Central memory CD4-positive, alpha-beta T cell (primary cell): ENCODE results near the gene SYNM.

ENCODE experiments used
- DNase-seq: peaks from one replicate; pipeline ENCODE4 v3.0.0; 2022

SYNM gene

DNA sequence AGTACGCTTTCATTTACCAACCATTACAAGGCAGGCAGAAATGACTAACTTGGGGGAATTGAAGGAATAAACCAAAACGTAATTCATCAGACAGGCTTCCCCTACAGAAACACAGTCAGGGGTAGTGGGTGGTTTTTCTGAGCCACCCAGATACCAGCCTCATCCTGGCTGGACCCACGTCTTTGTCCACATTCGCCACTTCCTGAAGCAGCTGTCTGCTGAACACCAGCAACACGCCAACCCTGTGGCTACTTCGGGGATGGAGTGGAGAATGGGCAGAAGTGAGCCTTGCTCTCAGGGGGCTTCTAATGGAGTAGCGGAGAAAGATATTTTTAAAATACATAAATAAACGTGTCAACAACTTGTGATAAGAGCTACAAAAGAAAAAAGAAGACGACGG, 40.1 kb downstream of the SYNM start:
- DNase-seq, result no peak

DNA sequence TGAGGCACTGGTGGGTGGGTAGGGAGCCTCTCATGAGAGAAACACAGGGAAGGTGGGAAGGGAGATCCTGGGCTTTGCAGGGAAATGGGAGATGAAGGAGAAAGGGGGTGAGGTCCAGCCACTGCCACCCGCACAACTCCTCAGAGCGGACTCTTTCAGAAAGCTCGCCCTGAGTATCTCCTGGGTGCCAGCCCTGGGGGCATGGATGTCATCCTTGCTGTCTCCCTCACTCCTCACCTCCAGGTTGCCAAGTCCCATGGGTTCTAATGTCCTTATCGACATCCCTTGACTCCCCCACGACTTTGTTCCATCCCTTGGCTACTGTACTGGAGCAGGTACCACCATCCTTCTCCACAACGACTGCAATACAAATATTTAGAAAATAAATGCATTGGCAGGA, 40.9 kb downstream of the SYNM start:
- no peak for DNase-seq

DNA sequence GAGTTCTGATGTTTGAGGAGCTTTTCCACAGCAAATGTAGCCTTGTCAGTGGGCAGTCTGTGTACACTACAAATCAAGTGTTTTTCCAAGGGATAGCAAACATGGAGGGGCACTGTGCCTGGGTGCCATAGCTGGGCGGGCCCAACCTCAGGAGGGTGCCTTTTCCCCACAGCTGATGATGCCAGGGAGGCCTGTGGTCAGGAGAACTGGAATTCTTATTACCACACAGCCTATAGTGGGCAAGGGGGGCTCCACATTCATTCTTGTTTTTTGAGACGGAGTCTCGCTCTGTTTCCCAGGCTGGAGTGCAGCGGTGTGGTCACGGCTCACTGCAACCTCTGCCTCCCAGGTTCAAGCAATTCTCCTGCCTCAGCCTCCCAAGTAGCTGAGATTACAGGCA, 41.8 kb downstream of the SYNM start:
- DNase-seq, result no peak

DNA sequence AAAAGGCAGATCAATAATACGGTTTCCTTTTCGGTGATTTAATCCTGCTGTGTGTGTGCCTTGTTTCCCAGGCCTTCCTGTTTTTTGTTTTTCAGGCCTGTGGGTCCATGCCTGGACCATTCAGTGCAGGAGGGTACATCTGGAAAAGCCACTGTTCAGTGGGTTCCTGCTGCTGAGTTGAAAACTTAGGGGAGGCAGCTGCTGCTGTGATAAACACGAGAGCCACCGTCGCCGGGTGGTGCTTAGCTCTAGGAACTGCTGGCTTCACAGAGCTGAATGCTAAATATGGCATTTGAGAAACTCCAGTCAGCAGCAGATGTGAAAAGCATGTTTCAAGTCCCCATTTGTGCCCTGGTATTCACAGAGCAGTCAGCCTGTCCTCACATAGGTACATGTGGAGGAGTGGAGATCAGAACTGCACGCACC, 44.0 kb downstream of the SYNM start:
- no peak for DNase-seq

DNA sequence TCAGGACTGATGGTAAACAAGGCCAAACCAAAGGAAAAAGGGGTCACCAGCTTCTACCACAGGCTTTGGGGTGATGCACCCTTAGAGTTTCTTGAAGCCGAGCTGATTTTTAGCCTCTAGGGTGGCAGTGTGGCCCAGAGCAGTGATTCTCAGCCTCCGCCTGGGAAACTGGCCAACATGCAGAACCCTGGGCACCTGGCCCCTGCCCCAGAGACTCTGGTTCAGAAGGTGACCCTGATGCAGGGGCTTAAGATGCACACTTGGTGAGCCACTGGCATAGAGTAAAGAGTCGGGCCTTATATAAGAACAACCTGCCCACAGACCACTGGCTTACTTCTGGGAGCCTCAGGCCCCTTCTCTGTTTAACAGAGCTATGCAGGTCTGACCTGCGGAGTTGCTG, 44.5 kb downstream of the SYNM start:
- DNase-seq, result no peak

DNA sequence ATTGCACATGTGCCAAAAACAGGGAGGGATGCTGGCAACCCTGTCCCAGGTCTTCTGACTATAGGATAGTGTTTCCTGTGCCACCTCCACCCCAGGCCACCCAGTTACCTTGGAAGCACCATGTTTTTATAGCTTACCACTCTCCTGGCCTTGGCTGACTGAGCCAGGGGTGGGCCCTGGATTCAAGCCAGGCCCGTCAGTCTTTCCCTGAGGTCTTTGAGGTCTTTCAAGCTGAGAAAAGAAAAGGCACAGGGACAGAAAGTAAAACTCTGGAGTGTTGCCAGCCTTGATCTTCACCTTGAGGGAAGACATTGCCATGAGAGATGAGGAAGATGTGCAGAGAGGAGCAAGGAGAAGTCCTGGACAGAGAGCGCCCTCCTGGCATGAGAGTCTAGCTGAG, 46.3 kb downstream of the SYNM start:
- no peak for DNase-seq

DNA sequence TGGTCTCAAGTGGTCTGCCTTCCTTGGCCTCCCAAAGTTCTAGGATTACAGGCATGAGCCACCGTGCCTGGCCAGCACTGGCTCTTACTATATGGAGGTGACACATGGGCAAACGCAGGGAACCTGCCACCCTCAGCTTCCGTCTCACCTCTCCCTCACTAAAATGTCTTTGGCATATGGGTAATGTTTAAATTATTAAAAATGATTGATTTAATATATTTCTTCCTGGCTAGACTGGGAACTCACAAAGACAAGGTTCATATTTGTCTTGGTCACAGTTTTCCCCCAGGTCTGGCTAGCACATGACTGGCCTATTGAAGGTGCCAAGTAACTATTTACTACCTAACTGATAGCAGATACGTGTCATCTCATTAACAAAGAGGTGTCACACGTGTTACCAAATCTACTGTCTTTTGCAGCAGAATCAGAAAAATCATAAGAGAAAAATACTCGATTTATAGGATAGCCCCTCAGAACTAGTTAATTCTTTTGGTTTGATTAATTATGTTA, 48.2 kb downstream of the SYNM start:
- no peak for DNase-seq

DNA sequence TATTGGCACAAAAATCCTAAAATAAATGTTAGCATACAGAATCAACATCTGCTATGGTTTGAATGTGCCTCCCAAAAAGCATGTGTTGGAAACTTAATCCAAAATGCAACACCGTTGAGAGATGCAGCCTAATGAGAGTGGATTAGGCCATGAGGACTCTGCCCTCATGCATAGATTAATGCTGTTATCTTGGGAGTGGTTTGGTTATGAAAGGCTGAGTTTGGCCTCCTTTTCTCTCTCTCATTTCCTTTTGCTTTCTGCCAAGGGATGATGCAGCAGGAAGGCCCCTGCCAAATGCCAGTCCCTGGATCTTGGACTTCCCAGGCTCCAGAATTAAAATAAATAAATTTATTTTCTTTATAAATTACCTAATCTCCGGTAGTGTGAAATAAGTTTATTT, 49.4 kb downstream of the SYNM start:
- DNase-seq, result no peak

DNA sequence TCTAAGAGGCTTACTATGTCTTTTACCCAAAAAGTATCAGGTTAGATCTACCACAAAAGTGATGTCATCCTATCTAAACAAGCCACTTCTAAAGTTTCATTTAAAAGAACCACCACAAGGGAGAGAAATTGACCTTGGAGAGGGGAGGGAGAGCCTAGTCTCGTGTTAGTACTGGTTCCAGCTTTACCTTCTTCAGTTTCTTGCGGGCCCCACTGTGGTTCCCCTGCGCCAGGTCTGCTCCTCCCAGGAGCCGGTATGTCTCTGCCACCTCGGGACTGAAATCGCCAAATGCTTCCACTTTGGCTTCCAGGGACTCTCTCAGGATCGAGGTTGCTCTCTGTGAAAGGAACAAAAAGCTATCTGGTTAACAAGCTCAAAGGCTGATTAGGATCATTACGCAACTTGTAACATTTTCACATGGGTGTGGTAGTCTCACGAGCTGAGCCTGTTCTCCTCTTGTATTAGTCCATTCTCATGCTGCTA, 51.1 kb downstream of the SYNM start:
- no peak for DNase-seq

DNA sequence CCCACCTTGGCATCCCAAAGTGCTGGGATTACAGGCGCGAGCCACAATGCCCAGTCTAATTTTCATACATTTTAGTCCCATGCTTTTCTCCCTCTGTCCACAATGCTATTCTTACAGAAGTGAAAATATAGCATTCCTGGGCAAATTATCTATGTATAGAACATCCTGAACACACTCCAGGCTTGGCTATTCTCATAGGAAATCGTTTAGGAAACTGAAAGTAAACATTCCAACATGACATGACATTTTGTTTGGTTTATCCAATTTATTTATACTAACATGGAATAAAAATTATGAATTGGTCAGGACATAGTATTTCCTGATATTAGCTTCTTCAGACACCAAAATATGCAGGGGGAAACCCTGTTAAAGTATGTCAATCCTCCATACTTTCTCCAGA, 52.6 kb downstream of the SYNM start:
- DNase-seq, result no peak

DNA sequence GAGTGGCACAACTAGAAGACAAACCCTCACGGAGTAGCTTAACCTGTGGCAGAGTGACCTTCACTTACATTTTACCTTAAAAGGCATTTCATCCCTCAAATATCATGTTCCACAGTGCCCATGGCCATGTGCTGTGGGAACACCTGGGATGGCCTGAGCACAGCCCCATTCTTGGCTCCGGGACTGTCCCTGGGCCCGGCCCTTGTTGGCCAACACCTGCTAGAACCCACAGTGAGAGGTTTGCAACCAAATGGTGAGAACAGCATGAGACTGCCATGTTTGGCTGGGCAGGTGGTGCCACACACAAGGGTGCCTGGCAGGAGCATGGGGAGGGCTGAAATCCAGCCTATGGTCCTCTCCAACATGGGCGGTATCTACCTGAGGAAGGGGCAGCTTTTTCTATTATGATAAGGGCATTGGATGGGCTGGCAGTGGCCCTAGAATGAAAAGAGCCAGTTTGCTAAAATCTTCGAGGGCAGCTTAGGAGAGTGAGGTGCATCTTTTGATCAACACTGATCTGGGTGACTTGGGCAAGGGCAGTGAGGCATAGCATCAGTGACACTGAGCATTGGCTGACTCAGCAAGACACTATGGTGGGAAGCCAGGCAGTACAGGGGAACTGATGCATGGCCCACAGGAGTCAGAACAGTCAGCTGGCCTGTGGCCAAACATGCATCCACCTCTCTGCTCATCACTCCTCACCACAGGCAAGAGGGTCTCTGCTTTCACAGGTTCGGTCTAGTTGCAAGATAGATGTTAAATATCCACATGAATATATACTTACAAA, 53.9 kb downstream of the SYNM start:
- DNase-seq, result no peak

DNA sequence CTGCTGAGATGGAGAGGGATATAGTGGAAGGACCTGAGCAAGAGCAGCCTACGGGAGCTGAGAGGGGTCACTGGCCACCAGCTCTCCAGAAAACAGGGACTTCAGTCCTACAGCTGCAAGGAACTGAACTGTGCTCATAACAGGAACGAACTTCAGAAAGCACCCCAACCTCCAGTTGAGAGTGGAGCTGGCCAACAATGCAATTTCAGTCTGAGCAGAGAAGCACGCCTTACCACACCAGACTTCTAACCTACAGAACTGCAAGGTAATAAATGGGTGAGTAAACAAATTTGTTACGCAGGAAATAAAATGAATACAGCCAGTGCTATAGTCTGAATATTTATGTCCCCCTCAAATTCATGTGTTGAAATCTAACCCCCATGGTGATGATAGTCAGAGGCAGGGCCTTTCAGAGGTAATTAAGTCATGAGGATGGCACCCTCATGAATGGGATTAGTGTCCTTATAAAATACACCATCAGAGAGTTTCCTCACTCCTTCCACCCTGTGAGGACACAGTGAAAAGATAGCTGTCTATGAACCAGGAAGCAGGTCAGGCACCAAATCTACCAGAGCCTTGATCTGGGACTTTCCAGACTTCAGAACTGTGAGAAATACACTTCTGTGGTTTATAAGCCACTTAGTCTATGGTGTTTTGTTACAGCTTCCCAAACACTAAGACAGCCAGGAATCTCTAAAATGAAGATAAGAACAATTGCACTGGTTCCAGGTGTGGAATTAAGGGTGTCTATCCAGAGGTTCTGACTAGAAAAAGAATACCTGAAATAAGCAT, 58.6 kb downstream of the SYNM start:
- no peak for DNase-seq

DNA sequence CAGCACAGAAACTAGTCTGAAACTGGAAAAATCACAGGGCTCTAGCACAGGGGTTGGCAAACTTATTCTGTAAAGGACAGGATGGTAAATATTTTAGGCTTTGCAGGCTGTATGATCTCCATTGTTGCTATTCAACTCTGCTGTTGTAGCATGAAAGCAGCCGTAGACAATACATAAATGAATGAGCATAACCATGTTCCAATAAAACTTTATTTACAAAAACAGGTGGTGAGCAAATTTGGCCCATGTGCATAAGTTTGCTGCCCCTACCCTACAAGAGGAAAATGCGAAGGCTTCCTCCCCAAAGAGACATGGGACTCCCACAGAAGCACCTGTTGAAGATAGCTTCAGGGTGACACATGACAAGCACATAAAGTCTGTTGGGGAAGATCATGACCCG, 59.2 kb downstream of the SYNM start:
- DNase-seq, result no peak

DNA sequence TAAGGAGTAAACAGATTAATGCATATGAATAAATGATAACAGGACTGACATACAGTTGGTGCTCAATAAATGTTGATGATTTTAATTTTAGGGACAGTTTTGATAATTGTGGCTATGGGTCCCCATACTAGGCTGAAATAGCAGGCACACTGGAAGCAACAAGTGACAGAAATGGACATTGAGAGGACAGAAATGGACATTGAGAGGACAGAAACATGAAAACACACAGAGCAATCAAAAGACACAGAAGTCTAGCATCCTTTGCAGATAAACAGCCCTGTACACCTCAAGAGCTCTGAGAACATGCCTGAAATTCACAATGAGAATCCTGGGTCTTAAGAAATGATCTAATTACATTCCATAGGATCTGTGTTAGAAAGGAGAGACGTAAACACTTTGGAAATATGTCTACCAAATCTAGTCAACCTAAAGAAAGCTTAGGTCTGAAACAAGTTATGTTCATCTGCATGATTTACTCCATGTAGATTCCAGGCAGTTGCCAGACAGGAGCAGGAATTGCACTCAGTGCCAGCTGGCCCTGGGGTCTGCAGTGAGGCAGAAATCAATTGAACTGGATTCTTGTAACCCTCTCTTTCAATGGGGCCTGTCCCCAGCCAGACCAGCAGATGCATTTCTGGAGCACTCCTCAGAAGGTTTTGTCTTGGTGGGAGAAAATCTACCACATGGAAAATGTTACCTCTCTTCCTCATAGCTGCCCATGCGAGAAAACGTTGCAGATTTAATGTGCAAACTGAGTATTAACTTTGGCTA, 60.3 kb downstream of the SYNM start:
- no peak for DNase-seq

DNA sequence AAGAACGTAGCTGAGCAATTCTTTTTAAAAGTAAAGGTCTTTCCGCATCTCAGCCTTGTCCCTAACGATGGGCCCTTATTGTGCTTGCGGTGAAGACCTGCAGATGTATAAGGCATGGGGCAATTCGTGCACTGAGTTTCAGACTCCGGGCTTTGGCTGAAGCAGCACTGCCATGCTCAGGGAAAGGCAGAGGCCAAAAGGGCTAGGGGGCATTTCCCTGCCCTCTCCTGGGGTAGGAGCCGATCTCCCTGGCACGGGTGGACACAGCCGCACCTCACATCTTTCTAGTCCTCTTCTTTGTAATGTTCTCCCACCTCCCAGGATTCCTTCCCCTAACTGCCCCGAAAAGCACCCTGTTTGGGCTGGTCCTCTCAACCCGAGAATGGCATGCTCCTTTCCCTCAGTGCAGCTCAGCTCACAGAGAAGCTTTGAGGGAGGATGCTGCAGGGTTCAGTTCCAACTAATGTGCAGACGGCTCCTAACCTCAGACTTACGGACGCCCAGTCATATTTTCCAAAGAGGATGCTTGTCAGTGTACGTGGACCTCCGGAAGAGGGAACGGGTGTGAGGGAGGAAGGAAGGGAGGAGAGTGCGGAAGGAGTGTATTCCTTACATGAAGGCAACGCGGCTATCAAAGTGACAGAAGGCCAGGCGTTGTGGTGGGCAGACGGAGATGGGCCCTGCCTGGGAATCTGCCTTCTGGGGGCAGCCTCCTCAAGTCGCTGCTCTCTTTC, 61.2 kb downstream of the SYNM start:
- no peak for DNase-seq

DNA sequence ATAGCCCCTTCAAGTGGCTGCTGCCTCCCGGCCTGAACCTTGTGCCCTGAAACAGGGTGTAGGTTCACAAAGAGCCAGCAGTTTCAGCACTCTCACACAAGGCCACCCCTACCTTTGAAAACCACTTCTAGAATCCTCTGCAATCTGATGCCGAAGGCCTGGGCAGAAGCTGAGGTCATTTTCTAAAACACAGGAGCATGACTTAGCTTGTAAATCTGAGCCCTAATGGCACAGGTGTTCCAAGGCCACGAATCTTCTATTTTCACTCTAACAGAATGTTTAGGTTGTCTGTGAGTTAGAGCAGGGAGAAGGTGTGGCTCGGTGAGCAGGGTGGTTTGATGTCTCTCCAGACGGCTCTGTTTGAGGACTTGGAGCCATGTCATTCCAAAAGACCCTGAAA, 62.3 kb downstream of the SYNM start:
- no peak for DNase-seq

DNA sequence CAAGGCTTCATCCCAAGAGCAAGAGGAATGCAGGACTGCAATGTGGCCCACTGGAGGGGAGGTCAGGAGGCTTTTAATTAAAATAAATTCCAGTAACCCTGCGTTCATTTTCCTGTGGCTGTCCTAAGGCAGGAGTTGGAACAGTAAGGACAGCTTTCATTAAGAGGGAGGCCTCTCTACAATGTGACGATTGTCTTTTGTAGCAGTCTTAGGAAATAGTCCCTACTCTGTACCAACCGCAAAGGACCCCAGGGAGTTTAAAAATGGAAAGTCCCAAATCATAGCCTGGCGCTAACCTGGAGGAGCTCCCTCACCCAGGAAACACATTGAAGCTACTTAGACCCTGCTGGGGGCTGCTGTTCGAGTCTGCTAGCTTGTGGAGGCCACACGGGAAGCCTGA, 62.8 kb downstream of the SYNM start:
- DNase-seq, result no peak

DNA sequence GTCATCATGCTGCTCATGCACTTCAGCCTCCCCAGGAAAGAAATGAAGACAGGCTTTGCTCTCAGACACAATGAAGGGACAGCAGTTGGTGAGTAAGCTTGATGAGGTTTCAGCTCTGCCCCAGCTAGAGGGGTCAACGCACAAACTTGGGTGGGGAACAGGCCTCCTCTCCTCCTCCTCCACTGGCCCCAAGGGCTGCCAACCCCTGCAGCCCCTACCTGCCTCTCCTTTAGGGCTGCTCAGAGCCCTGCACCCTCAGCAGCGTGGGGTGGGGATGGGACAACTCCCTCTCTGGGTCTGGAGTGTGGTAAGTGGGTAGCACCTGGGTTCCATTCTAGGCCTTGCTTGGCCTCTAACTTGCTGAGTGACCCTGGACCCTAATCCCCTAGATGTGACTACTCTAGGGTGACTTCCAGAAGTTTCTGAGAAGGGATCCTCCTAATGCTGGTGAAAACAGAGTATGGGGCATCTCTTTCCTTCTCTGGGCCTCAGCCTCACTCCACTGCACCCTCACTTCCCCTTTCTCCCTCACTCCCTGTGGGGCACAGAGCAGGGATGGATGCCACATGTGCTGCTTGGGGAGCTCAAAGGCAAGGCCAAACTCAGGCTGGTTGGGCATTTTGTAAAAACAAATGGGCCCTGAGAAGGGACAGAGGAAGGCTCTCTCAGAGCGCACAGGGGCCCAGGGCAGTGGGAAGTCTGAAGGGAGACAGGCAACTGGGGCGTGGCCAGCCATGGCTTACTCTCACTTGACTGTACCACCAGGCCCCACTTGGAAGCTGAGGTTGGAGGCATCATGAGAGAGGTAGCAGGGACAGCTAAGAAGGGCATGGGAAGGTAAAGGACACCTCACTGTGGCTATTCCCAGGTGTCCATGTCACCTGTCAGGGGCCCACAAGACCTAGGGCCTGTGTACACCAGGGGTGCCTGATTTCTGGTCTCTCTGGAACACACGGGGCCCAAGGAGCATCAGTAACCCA, 64.0 kb downstream of the SYNM start:
- no peak for DNase-seq

DNA sequence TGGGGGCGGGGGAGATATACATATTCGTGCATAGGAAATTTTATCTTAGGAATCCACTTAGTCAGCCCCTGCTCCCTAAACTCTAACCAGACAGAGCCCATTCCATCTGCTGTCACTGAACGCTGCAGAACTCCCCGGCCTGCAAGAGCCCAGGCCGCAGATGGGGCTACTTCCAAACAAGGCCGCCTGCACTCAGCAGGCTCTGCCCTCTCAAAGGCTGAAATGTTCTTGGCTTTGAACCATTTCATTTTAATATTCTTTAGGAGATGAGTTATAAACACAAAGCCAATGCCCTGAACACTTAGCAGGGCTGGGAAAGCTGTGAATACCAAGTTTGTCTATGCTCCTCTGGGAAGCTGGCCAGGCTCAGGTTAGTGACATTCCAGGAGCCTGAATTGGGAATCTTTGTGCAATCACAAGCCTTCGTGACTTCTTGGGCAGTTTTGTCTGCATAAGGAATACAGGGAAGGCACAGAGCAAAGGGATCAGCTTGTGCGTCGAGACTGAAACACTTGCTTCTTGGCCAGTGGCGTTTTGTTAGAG, 65.0 kb downstream of the SYNM start:
- DNase-seq, result no peak

DNA sequence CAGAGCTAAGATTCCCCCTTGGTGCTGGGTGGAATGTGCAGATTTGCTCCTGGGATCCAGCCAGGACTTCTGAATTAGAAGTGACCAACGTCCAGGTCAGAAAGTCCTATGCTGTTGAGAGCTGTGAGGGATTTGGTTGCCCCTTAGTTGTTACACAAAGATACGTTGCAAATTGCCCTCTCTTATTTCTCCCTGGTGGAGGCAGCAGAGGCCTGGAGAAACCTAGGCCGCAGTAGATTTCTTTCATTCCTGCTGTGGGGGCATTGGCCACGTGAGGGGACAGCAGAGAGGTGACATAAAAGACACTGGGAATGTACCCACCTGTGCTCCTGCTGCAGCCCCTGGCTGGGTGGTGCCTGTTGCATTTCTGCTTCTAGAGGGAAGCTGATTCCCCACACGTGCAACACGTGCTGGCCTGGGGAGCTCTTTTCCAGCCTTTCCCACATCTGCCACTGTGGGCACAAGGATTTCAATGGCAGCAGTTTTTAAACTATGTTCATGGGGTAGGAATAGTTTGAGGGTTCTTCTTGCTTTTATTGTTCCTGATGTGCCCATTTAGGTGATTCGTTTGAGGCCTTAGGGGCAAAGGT, 65.7 kb downstream of the SYNM start:
- DNase-seq, result no peak

DNA sequence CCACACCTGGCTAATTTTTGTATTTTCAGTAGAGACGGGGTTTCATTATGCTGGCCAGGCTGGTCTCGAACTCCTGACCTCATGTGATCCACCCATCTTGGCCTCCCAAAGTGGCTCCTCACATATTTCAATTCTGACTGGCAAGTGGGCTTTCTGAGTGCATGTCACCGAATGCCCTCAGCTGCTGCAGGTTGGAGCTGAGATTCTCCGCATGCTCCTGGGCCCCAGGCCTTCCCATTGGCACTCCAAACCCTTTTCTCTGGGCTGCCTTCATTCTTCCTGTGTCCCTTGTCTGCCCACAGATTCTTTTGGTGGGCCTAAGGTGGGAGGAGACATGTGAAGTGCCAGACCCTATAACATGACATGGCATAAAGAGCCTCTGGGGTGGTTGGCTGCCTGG, 67.3 kb downstream of the SYNM start:
- no peak for DNase-seq
